Measurements from ENCODE around the gene MYO1G.
A peak's percentile ranks its signal among the peaks of the same experiment; 100 is the strongest.
"Not testable (repeated sequence)": the region's sequence is repeated elsewhere in the genome, so short reads cannot be mapped to it uniquely, and the experiment has no call there.

Gene MYO1G

DNA sequence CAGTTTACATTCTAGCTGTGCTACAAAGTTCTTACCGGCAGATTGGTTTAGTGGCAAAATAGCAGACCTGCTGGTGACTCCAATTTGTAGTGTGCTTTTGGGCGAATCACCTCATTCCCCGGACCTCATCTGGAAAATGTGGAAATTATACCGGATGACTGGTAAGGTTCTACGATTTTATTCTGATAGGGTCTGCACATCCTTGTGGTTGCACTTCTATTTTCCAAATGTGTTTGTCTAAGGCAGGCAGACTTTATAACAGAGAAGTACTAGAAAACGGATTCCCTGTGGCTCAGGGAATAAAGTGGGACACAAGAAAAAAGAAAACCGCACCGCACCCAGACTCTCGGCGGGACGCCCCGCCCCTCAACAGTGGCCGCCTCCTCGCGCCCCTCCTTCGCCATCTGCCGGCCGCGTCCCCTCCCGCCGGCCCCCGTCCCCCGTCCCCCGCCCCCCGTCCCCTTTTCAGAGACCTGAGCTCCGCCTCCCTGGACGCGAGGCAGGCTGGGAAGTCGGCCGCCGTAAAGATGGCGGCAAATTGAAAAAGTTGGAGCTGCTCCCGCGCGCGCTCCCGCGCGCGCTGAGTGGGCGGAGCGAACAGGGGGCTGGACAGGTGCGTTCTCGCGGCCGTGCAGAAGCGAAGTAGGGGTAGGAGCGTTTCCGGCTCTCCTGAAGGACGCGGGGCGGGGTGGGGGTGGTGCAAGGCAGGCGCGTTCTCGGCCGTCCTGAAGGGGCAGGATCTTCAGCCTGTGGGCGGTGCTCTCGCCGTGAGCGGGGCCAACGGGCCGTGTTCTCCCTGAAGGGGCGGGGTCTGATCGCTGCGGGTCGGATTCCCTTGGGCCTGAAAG is 20.7 kb upstream of the MYO1G start:
- DNase-seq (ENCODE audit: low read depth), result peak; percentile 95
- H3K4me3 ChIP-seq (ENCODE audit: control insufficient read depth, low read depth, low read length), result peak overlapping the region; percentile 58
- no peak for TF ChIP-seq CTCF (IDR thresholded peaks at IDR 0.05; ENCODE audit: control insufficient read depth, insufficient read depth, low read depth, low read length, missing control alignments)

DNA sequence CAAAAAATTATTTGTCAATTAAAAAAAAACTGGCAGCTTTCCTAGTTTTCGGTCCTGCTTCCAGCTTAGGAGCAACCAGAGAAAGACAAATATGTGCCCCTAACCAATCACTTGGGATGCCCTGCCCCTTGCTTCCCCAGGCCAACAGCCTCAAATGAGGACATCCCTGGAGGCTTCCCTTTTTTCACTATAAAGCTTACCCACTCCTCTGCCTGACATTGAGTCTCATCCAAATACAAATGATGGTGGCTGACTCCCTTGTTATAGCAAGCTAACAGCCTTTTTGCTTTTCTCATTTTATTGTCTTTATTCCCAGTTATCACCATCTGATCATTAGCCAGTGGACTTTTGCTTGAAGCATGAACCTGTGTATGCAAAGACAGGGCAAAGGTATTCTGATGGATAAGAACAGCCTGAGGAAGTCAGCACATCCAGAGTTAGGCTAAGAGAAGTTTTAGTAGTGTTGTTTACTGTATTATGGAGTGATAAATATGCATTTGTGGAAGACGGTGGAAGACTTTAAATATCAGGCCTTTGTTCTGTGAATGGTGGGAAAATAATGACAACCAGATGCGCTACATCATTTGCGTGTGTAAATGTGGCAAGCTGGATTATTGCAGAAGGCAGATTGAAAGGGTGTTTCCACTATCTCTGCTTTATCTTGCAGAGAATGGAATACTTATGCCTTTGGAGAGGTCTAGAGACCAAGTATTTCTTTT is 19.5 kb upstream of the MYO1G start:
- no peak for TF ChIP-seq CTCF (IDR thresholded peaks at IDR 0.05; ENCODE audit: control insufficient read depth, insufficient read depth, low read depth, low read length, missing control alignments)
- DNase-seq (ENCODE audit: low read depth), result no peak
- H3K4me3 ChIP-seq (ENCODE audit: control insufficient read depth, low read depth, low read length), result no peak overlapping the region

GRCh38 chr7:44995555-44996493 is 17.0 kb upstream of the MYO1G start:
- TF ChIP-seq CTCF (IDR thresholded peaks at IDR 0.05; ENCODE audit: control insufficient read depth, insufficient read depth, low read depth, low read length, missing control alignments), result no peak
- H3K4me3 ChIP-seq (ENCODE audit: control insufficient read depth, low read depth, low read length), result no peak overlapping the region
- DNase-seq (ENCODE audit: low read depth), result no peak

GRCh38 chr7:44994877-44995554 is 16.2 kb upstream of the MYO1G start:
- H3K4me3 ChIP-seq (ENCODE audit: control insufficient read depth, low read depth, low read length), result no peak overlapping the region
- TF ChIP-seq CTCF (IDR thresholded peaks at IDR 0.05; ENCODE audit: control insufficient read depth, insufficient read depth, low read depth, low read length, missing control alignments), result no peak
- DNase-seq (ENCODE audit: low read depth), result no peak

DNA sequence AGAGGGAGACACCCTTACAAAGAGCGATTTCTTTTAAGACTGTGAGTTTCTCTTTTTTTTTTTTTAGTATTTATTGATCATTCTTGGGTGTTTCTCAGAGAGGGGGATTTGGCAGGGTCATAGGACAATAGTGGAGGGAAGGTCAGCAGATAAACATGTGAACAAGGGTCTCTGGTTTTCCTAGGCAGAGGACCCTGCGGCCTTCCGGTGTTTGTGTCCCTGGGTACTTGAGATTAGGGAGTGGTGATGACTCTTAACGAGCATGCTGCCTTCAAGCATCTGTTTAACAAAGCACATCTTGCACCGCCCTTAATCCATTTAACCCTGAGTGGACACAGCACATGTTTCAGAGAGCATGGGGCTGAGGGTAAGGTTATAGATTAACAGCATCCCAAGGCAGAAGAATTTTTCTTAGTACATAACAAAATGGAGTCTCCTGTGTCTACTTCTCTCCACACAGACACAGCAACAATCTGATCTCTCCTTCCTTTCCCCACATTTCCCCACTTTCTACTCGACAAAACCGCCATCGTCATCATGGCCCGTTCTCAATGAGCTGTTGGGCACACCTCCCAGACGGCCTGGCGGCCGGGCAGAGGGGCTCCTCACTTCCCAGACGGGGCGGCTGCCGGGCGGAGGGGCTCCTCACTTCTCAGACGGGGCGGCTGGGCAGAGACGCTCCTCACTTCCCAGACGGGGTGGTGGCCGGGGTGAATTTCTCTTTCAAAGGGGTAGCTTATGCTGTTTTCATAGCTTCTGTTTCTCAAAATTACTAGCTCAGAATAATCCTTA is 13.4 kb upstream of the MYO1G start:
- not testable (repeated sequence) for DNase-seq (ENCODE audit: low read depth); H3K4me3 ChIP-seq (ENCODE audit: control insufficient read depth, low read depth, low read length)
